GM19035 (cell line): ENCODE measurements around the gene CEMP1.
"Not testable (repeated sequence)": the region's sequence is repeated elsewhere in the genome, so short reads cannot be mapped to it uniquely, and the experiment has no call there.

ENCODE experiments used
- ATAC-seq: cut with Tn5 transposase; IDR thresholded peaks from one replicate; pipeline ENCODE4 v1.9.1; 2021; ENCODE audit not compliant: unreplicated experiment

Gene CEMP1

DNA sequence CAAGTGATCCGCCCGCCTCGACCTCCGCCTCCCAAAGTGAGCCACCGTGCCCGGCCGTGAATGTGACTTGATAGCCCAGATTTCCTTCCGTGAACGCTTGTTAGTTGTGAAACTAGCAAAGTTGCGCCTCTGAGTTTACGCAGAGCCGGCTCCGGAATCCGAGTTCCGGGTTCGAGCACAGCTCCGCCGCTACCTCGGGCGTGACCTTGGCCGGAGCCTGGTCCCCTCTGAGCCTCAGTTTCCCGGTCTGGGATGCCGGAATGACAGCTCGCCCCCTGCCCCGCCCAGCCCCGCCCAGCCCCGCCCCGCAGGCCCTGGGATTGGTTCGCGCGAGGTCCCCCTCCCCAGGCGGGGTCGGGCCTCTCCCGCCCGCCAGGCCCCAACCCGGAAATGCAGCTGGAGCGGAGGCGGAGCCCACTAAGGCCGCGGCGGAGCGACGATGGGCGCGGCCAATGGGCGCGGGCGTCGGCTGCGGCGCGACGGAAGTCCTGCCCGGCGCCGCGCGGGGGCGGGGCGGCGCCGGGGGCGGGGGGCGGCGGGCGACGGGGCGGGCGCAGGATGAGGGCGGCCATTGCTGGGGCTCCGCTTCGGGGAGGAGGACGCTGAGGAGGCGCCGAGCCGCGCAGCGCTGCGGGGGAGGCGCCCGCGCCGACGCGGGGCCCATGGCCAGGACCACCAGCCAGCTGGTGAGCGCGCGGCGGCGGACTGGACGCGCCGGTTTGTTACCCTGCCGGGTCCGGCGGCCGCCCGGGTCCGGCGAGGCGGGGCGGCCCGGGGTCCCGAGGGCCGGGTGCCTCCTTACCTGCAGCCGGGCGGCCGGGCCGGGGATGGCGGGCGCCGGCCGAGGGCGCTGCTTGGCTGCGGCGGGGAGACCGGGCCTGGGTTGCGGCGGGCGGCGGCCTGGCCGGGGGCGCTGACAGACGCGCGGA is 6.5 kb upstream of the CEMP1 start, which contains the start of gene PDPK1:
Gene PDPK1 (plus strand): TSS at position 571 of the 929 bp plus-strand sequence. CDS start 92 bp downstream, at position 663.
- peak; percentile 85 for ATAC-seq

DNA sequence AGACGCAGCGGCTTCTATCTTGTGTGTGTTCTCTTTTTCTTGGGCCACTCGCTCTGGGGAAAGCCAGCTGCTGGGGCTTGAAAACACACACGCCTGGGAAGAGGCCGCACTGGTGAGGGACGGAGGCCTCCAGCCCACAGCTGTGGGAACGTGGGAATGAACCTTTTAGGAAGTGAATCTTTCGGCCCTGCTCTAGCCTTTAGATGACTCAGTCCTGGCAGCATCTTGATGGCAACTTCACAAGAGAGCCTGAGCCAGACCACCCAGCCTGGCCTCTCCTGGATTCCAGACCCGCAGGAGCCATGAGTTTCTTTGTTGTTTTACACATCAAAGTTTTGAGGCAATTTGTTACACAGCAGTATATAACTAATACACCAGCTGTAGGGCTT is 4.4 kb upstream of the CEMP1 start:
- ATAC-seq = no peak

DNA sequence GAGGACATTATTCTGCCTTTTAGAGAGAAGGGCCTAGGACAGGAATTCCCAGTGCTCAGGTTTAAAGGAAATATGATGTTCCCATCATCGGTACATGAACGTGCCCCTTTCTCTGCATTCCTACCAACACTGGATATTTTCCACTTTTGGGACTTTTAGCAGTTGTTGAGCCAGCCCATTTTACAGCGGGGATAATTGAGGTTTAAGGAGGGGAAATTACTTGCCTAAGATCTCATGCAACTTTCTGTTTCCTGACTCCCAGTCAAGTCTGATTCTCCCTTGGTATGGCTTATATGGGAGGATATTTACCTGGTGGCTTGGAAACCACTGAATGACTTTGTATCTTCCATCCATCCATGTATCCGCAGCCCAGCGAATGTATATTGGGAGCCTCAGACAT is 3.1 kb upstream of the CEMP1 start:
- not testable (repeated sequence) for ATAC-seq

DNA sequence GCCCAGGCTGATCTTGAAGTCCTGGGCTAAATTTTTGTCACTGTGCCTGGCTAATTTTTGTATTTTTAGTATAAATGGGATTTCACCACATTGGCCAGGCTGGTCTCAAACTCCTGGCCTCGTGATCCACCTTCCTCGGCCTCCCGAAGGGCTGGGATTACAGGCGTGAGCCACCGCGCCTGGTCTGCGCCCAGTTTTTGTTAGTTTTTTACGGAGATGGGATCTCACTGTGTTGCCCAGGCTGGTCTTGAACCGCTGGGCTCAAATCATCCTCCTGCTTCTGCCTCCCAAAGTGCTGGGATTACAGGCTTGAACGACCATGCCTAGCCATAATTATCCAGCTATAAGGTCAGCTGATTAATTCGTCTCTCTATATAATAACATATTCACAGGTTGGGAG is 2.7 kb upstream of the CEMP1 start:
- no peak for ATAC-seq

DNA sequence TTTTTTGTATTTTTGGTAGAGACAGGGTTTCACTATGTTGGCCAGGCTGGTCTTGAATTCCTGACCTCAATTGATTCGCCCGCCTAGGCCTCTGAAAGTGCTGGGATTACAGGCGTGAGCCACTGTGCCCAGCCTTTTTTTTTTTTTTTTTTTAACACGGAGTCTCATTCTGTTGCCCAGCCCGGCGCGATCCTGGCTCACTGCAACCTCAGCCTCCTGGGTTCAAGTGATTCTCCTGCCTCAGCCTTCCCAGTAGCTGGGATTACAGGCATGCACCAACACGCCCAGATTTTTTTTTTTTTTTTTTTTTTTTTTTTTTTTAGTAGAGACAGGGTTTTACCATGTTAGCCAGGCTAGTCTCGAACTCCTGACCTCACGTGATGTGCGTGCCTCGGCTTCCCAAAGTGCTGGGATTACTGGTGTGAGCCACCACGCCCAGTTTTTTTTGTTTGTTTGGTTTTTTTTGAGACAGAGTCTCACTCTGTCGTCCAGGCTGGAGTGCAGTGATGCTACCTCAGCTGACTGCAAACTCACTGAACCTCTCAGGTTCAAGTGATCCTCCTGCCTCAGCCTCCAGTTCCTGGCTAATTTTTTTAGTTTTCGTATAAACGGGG is 2.0 kb upstream of the CEMP1 start:
- not testable (repeated sequence) for ATAC-seq

DNA sequence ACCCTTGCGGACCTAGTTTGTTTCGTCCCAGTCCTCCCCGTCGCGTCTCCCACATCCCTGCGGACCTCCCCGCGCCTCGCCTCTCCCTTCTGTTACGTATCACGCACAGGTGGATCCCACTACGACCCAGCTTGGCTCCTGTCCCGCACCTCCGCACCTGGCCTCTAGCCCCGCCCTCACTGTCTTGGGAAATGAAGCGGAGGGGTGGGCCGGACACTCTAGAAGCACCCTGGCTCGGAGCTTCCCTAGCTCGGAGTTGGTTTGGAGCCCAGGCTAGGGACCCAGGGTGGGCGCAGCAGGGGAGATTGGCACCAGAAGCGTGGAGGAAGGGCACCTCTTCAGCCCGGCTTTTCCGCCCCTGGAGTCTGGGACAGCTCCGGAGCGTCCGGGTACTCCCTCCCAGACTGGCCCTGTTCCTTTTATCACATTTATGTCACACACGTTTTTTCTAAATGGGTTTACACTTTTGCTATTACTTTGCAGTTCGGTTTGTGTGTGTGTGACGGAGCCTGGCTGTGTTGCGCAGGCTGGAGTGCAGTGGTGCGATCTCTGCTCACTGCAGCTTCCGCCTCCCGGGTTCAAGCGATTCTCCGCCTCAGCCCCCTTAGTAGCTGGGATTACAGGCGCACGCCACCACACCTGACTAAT is 1.4 kb upstream of the CEMP1 start:
- ATAC-seq = no peak

DNA sequence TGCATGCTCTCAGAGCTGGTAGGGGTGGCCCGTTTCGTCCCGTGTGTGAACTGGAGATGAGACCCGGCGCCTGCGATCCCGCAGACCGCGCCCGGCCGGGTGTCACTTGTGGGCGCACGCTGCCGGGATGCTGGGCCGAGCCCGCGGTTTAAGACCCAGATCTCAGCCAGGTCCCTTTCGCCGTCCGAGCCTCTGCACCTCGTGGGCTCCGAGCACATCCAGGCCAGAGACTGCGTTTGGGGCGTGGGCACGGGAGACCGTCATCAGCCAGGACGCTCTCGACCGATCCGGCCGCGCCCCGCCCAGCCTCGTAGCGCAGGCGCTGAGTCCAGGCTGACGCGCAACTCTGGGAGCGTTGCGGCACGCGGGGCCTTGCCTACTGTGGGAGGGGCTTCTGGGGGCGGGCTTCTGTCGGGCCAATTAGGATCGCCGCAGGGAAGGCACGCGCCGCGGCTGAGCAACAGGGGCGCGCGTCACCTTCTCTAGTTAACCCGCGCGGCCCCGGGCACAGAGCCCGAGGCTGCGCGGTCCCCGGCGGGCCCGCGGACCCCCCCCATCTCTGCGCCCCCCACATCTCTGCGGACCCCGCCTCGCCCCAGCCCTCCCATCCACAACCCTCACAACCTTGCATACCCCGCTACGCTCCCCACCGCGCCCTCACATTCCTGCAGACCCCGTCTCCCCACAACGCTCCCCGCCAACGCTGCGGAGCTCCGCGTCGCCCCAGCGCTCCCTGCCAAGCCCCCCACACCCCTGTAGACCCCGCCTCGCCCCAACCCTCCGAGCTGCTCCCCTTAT is 687 bp upstream of the CEMP1 start:
- ATAC-seq = peak; percentile 78

DNA sequence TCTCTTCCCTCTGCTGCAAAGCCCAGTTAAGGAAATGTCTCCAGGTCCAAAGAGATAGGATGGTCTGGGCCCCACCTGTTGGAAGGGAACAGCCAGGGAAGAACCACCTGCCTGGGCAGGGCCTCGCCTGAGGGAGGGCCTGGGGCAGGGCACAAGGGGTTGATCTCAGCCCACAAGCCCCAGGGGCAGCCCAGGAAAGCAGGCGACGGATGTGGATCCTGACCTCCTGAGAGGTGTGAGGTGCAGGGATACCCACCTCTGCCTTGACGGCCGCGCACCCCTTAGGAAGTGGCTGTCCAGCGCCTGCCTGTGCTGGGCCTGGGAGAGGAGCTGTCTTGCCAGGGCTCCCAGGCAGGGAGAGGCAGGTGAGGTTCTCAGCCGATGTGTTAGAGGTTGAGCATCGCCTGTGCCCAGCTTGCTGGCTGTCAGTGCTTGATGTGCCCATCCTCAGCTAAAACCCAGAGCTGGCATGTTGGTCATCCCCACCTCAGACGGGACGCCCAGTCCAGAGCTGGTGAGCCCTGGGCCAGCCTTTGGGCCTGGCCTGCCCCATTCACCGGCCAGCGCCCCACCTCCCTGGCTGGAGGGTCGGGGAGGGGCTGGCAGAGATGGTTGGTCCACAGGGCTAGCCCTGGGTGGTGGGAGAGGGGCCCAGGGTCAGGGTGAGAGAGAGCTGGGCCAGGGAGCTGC is 434 bp downstream of the CEMP1 start:
- ATAC-seq = no peak

DNA sequence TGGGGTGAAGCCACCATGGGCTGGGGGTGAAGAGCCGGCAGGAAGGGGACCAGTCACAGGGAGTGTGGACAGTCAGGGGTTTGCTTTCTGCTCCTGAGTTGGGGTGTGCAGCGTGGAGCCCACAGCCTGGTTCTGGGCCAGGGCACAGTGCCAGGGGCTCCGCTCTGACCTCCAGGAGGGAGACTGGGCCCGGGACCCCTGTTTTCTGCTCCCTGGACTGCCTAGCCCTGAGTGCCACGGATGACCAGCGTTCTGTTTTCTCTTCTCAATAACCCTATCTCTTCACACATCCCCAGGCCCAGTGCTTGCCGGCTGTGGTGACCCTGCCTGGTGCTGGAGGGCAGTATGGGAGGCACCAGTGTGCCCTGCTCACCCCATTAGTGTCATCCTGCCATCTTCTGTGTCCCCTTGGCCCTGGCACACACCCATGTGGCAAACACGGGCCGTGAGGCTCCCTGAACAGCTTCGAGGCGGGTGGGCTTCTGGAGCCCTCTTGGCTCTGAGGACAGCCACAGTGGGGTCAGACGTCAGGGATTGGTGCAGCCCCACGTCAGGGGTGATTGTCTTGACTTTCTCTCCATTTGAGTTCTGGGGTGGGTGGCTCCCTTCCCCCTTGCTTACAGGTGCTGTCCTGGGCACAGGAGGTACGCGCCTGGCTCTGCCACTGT is 1.1 kb downstream of the CEMP1 start:
- no peak for ATAC-seq

DNA sequence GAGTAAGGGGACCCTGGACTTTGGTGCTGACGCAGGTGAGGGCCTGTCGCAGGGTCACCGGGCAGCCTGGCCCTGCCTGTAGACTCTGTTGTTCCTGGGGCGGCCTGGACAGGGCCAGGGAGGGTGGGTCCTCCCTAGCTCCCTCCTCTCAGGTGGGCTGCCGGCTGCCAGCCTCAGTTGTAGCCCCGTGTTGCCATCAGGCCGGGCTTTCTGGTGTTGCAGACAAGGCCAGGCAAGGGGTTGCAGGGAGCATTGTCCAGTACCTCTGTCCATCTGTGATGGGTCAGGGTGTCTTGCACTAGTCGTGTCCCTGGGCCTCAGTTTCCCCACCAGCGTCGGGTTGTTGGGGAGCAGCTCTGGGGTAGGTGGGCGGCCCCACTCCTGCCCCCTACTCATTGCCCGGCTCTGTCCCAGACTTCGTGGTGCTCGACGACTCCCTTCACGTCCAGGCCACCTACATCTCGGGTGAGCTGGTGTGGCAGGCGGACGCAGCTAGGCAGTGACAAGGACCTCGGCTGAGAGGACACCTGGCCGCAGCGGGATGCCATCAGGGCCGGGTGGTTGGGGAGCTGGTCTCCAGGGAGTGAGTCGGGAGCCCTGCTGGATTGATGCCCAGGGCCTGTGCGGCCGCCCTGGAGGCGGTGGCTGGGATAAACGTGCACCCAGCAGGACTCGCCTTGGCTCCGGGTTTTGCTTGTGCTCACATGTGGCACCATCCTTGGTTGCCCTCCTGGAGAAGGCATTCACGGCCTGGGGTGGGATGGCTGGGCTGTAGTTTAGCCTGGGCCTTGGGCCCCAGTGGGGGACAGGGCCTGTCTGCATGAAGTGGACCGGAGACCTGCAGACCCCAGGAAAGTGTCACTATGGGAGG is 1.9 kb downstream of the CEMP1 start:
- ATAC-seq = no peak

DNA sequence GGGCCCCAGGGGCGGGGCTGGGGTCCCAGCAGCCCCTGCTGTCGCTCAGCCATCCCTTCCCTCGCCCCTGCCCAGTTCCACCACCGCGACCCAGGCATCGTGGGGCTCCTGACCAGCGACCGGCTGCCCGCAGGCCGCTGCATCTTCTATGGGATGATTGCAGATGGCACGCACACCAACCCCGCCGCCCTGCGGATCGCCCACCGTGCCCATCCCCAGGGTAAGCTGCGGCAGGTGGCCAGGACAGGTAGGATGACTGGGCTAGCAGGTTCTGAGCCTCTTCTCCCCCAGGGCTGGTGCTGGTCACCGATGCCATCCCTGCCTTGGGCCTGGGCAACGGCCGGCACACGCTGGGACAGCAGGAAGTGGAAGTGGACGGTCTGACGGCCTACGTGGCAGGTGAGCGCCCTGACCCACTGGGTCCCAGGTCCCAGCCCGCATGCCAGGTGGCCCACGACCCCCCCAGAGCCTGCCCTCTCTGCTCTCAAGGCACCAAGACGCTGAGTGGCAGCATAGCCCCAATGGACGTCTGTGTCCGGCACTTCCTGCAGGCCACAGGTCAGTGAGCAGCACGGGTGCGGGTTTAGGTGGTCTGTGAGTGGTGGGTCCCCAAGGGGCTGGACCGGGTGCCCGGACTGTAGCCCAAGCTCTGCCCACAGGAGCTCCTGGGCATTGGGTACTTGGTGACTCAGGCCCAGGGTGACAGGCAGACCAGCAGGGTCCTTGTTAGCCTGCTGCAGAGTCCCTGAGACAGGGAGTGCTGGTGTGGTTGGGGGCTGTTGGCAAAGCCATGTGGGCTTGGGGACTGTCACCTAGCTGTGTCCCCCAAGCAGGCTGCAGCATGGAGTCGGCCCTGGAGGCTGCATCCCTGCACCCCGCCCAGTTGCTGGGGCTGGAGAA is 2.8 kb downstream of the CEMP1 start:
- ATAC-seq = no peak

DNA sequence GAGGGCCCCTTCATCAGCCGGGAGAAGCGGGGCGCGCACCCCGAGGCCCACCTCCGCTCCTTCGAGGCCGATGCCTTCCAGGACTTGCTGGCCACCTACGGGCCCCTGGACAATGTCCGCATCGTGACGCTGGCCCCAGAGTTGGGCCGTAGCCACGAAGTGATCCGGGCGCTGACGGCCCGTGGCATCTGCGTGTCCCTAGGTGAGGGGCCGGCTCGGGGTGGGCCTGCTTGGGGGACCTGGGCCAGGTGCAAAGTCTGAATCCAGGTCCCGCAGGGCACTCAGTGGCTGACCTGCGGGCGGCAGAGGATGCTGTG is 3.5 kb downstream of the CEMP1 start:
- no peak for ATAC-seq

DNA sequence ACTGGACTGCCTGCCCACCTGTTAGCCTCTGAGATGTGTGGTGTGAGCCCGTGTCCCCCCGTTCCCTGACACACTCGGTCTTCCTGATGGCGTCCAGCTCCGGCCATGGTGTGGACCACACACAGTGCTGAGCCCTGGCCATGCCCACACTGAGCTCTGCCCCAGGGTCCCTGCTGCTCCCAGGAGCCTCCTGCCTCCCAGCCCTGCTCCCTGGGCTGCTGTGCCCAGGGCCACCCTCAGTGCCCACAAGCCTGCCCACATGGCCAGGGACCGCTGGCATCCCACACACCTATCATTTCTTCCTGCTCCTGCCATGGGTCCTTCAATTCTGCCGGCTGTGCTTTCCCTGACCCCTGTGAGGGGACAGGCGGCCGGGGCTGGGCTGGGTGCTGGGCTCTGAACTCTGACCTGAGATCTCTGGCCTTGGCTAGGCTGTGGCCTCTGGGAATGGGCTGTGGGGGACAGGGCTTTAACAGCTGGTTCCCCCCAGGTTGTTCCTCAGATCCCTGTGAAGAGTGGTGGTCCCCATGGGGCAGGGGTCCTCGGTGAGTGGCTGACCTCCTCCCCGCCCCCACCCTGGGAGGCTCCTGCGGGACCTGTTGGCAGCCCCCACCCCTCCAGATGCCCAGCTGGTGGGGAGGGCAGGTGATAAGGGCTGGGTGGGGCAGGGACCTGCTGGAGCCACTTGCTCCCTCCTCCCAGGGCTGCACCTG is 4.0 kb downstream of the CEMP1 start:
- ATAC-seq = no peak

DNA sequence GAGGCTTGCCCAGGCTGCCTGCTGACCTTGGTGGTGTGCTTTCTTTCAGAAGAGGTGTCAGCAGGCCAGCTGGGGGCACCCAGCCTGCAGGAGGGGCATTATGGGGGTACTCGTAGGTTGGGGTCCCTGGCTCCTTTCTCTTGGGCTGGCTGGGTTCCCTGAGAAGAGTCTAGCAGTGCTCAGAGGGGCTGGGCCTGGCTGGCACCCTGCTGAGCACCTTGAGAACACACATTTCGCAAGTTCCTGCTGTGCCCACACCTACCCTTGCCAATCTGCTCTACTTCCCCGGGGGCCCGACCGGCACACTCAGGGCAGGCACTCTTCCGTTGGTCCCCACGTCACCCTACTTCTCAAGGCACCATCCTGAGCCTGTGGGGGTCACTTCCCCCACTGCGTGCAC is 5.1 kb downstream of the CEMP1 start:
- ATAC-seq = no peak

DNA sequence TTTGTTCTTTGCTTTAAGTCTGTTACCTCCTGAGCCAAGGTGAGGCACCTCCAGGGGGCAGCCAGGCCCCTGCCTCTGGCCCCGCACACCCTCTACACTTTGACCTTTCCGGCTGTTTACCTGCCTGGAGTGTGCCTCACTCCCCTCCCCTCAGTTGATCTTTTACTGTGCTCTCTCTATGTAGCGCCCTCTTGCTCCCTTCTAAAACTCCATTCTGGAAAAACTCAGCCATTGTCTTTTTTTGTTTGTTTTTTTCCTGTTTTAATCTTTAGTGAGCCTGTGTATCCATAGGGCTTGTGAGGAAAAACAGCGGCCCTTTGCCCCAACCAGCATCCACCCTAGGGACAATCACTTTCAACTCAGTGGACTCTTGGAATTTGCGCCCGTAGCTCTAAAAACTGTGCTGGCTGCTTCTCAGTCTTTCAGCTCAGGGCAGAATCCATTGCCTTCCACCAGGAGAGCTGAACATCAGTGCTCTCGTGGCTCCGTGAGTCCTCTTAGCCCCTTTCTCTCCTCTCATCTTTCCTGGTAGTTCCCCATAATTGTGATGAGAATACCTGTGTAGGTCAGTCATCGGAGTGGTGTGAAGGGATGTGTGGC is 6.8 kb downstream of the CEMP1 start:
- ATAC-seq = no peak

DNA sequence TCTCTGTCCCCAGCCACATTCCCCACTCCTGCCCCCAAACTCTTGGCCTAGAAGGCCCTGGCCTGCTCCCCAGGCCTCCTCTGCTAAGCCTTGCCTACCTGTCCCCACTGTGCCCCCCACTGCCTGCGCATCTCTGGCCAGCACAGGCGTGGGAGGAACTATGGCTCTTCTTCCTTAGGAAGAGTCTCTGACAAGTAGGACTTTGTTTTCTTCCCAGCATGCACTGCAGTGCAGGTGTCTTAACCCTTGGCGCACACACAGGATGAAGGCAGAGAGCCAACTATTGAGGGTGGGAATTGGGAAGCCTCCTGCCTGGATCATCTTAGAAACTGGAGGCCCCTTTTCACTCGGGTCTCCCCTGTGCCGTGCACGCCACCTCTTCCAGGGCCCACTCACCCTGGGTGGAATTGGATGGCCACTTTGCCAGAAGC is 7.4 kb downstream of the CEMP1 start:
- ATAC-seq = no peak
